GM19035 (cell line): Measurements from ENCODE around the gene TOM1.
"Not testable (repeated sequence)": the region's sequence is repeated elsewhere in the genome, so short reads cannot be mapped to it uniquely, and the experiment has no call there.

Source experiments
- ATAC-seq: cut with Tn5 transposase; IDR thresholded peaks from one replicate; pipeline ENCODE4 v1.9.1; 2021; ENCODE audit not compliant: unreplicated experiment

The TOM1 gene

DNA sequence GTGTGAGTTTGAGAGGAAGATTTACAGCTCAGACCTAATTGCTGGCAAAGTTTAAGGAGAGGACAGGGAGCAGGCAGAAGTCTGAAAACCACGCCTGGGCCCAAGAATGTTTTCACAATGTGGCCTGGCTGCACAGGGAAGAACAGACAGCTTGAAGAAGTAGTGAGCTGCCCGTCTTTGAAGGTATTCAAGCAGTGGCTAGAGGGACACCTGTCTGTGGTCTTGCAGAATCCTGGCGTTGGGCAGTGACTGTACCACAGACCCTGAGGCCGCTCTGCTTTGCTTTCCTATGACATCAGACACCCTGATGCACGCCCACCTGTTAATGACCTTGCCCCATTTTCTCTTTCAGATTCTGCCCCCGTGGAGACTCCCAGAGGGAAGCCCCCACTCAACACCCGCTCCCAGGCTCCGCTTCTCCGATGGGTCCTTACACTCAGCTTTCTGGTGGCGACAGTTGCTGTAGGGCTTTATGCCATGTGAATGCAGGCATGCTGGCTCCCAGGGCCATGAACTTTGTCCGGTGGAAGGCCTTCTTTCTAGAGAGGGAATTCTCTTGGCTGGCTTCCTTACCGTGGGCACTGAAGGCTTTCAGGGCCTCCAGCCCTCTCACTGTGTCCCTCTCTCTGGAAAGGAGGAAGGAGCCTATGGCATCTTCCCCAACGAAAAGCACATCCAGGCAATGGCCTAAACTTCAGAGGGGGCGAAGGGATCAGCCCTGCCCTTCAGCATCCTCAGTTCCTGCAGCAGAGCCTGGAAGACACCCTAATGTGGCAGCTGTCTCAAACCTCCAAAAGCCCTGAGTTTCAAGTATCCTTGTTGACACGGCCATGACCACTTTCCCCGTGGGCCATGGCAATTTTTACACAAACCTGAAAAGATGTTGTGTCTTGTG, 93.7 kb downstream of the TOM1 start:
- no peak for ATAC-seq

DNA sequence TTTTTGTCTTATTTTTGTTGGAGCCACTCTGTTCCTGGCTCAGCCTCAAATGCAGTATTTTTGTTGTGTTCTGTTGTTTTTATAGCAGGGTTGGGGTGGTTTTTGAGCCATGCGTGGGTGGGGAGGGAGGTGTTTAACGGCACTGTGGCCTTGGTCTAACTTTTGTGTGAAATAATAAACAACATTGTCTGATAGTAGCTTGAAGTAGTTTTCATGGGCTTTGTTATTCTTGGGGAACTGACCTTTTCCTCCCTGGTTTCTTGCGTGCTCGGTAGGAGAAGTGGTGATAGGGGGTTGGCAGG, 94.3 kb downstream of the TOM1 start:
- no peak for ATAC-seq

DNA sequence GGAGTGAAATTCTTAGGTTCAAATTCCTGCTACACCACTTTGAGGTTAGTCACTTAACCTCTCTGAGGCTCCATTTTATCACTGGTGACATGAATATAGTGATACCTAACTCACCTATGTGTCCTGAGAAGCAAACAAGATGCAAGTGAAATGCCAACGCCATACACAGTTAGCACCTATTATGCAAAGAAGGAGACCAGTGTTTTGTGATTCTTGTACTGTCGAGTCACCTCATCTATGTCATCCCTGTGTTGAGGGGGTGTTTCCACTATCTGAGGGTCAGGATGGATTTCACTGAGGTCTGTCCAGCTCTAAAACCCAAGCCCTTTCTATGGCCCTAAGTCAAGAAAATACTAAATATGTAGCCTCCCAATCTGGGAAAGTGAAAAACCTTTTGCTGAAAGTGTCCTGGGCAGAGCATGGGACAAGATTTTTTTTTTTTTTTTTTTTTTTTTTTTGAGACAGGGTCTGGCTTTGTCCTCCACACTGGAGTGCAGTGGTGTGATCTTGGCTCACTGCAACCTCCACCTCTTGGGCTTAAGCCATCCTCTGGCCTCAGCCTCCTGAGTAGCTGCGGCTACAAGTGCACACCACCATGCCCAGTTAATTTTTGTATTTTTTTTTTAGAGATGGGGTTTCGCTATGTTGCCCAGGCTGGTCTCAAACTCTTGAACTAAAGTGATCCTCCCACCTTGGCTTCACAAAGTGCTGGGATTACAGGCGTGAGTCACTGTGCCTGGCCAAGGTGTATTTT, 95.3 kb downstream of the TOM1 start:
- no peak for ATAC-seq

DNA sequence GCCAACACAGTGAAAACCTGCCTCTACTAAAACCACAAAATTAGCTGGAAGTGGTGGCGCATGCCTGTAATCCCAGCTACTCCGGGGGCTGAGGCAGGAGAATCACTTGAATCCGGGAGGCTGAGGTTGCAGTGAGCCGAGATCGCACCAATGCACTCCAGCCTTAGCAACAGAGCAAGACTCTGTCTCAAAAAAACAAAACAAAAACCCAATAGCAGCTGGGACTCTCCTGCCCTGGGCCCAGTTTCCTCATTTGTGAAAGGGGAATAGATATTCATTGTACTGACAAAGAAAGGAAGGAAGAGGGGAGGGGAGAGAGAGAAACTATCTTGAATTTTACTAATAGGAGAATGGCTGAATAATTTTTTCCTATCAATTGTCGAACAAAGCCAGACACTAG, 96.9 kb downstream of the TOM1 start:
- ATAC-seq, result not testable (repeated sequence)

DNA sequence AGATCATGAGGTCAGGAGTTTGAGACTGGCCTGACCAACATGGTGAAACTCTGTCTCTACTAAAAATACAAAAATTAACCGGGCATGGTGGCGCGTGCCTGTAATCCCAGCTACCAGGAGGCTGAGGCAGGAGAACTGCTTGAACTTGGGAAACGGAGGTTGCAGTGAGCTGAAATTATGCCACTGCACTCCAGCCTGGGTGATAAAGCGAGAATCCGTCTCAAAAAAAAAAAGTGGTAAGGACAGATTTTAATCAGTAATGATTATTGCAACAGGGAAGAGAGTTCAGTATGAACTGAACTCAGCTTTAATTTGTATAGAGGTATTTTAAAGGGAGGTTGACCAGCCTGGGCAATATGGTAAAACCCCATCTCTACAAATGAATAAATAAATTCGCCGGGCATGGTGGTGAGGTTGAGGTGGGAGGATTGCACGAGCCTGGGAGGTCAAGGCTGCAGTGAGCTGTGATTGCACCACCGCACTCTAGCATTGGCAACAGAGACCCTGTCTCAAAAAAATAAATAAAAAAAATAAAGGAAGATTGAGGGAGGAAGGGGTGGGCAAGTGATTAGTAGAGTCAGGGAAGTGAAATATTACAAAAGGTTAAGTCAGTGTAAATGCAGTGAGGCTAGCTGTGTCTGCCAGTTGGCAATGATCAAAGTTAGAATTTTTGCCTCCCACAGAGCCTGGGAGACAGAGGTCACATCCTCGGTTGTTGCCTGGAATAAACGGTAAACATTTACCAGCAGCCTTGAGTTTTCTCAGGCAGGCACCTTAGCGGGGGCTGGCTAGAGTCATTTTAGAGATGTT, 97.6 kb downstream of the TOM1 start:
- no peak for ATAC-seq
